ENCODE measurements around the gene TNFRSF18.

Gene TNFRSF18

DNA sequence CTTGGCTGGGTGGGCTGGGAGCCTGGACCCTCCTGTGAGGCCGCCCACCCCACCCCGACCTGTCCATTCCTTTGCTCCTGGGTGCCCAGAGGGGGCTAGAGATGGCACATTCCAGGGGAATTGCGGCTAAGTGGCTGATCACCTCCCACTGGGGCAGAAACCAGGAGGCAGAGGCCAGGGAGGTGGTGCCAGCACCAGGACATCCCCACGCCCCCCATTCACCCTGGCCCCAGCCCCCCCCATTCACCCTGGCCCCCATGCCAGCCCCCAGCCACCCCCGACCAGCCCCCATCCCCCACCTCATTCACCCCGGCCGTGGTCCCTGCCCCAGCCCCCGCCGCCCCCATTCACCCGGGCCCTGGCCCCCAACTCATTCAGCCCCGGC lies 33.9 kb upstream of the TNFRSF18 start:
- no peak for DNase-seq (ENCODE audit: low read depth)

DNA sequence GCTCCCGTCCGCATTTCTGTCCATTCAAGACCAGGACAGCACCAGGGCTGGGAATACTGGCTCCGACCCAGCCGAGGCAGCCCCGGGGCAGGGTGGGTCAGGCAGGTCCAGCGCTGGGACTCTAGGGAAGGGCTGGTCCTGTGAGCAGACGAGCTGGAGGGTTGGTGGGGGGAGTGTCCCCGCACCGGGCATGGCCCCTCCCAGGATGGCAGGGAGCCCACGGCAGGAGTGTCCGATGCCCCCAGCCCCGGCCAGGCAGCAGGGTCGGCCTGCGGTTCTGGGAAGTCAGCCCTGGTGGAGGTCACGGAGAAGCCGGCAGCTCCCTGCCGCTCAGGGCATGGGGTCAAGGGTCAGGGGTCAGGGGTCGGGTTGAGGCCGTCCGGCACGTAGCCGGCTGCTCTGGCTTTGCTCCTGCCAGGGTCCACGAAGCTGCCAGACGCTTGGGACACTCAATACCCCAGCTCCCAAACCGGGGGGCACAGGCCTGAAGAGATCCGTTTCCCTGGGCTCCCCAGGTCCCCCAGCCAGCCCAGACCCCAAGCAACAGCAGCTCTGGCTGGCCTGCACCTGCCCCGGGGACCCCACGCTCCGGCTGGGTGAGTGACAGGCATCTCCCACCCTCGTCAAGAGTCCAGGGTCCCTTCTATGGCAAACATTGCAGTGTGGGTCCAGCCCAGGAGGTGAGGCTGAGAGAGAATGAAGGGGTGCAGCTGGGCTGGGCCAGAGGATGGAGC lies 33.4 kb upstream of the TNFRSF18 start:
- no peak for DNase-seq (ENCODE audit: low read depth)

DNA sequence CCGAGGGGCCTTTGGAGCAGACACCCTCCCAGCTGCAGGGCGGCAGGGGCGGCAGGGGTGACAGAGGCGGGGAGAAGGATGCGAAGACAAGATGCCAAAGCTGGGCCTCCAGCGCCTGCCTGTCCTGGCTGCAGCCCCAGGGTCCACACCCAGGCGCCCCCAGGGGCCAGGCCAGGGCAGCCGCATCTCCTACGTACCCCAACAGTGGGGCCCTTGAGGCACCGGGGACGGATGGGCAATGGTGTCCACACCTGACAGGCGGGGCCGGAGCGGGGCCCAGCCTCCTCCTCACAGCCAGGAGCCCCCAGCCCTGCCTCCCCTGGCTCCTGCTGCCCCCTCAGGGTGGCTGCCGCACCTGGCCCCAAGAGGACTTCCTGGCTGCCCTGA lies 32.8 kb upstream of the TNFRSF18 start:
- no peak for DNase-seq (ENCODE audit: low read depth)

DNA sequence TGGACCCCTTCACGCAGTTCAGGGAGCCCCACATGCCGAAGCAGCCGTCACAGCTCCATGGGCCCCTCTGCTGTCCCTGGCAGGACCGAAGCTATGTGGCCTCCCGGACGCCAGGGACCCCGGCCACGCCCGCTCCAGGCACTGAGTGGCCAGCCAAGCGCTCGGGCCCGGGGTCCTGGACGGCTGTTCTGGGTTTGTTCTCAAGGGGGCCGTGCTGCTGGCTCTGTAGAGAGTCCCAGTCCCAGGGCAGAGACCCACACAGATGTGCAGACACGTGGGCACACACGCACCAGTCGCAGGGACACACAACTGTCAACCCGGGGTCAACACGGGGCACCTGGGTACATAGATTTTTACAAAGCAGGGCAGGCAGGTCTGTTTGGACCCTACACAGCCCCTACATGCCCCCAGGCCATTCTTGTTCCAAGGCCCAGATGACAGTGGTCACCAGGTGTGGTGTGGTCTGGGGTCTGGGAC lies 32.3 kb upstream of the TNFRSF18 start:
- no peak for DNase-seq (ENCODE audit: low read depth)

DNA sequence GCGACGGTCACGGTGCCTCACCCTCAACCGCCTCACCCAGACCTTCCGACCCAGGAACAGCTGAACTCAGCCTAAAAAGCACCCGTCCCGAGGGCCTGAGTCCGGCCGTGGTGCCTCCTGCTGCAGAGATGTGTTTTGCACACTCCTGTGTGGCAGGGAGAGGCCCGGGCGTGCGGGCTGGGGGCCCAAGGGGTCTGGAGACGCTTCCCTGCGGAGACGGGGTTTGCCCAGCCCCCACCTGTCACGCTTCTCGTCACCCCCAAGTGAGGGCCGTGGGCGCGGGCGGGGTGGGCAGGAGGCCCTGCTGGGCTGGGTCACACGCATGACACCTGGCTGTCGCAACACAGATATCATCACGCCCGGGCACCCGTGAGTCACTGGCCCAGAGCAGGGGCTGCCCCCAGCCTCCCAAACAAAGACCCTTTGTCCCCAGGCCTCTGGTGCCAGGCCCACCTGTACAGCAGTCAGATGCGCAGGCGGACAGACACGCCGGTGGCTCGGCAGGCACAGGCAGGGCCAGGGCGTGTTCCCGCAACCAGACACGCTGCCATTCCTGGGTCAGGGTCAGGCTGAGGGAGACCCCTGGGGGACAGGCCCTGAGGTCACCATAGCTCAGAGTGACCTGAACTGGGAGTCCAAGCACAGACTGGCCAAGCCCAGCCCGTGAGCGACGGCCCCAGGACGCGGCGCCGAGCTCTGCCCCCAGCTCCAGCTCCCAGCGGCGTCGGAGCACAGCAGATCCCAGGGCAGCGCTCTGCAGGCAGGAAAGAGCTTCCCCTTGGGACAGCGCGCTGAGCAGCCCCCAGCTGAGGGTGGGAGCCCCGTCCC lies 31.7 kb upstream of the TNFRSF18 start:
- DNase-seq (ENCODE audit: low read depth) = no peak

DNA sequence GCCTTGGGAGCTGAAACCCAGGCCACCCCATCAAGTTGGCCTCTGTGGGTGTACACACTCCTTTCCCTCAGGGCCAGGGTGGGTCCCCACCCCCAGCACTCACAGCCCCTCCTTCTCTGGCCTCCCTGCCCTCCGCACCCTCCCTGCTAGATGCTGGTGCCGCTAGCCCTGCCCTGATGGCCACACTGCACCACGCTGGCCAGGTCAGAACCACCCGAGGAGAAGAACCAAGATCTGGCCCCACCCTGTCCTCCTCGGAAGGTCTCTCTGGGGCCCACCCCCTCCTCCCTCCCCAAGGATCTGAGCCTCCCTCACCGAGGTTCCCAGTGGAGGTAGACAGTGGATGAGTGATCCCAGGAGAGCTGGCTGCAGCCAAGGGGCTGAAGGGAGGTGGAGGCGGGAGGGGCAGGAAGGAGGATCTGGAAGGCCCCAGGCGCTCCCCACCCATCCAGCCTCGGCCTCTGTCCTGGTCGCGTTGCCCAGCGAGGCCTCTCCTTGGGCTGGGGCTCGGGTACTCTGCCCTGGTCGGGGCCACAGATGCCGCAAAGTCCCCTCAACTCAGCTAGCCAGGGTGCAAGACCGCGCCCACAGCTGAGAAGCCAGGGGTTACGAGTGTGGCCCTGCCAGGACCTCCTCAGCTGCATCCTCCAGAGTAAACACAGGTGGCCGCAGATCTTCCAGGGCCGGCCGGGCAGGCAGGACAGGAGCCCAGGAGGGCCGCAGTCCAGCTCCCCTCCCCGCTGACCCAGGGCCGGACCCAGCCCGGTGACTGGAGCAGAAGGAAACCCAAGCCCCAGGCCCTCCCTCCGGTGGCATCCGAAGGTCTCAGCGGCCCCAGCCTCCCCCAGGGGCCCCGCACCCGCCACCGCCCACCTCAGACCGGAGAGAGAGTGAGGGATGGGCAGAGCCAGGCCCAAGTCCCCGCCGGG lies 30.8 kb upstream of the TNFRSF18 start:
- DNase-seq (ENCODE audit: low read depth) = no peak

DNA sequence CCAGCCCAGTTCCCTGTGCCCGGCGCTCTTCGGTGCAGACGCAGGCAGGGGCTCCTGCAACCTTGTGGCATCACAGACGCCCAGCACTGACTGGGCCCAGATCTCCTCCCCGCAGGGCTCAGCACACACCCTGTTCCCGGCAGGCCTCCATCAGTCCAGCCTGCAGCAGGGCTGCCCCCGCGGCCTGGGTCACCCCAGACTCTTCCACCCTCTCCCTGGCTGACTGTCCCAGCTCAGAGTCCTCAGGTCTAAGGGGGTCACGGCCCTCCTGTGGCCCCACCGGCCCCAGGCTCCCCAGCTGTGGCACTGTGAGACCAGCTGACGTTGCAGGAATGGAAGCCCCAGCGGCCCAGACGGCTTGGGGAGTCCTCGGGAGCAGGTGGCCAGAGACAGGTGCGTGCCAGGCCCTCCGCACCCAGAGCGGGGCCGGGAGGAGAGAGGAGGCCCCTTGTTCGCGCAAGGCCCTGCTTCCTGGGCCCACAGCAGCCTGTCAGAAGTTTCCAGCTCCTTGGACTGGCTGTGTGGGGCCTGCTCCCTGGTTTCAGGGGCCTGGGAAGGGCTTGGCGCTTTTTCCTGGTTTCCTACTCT lies 29.9 kb upstream of the TNFRSF18 start:
- DNase-seq (ENCODE audit: low read depth) = no peak

DNA sequence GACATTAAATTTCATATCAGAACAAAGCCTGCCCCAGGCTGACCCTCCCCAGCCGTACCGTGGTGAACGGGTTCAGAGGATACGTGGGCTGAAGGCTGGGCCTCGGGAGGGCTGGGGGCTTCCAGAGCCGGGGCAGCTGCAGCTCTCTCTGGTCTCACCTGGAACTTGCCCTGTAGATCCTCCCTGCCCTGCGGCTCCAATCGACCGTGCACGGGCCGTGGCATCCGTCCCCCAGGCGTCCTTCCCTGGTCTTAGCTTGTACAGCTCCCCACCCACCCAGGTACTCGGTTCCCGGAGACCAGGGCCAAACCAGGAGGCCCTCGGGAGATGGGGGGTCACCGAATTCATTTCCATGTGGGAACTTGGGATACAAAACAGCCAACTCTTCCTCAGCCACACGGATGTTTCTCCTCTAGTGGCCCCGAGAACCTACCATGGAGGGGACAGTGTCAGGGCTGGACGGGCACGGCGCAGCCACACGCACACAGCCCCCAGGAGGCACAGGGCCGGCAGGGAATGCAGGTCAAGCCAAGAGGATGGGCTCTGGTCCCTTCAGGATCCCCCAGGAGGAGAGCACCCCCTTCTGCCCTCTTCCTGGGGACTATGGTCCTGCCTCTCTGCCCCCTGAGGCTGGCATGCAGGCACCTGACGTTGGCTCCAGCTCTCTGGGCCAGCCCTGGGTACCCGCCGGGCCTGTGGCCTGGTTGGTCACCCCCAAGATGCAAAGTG lies 28.8 kb upstream of the TNFRSF18 start:
- no peak for DNase-seq (ENCODE audit: low read depth)

DNA sequence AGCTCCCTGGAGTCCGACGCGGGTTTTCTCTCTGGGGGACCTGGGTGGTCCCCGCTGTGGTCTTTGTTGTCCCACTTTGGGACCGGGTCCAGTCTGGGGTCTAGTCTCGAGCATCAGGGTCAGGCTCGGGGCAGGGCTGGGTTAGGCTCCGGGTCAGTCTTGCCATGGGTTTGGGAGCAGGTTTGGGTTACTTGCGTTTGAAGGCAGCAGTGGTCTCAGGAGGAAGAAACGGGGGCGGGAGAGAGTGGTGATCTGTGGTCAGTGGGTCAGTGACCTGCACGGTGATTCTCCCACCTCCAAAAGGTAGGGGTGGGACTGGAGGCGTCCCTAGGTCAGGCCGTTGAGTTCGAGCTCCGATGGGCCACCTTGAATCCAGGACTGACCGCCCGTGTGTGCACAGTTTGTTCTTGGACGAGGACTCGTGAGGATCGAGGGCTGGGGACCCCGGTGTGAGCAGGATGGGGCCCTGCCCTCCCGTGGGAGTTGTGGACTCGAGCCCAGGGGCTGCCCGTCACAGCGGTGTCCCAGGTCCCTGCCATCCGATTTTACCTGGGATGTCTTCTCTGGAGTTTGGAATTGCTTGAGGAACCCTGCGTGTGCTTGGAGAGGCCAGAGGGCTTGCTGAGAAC lies 27.9 kb upstream of the TNFRSF18 start:
- no peak for DNase-seq (ENCODE audit: low read depth)

DNA sequence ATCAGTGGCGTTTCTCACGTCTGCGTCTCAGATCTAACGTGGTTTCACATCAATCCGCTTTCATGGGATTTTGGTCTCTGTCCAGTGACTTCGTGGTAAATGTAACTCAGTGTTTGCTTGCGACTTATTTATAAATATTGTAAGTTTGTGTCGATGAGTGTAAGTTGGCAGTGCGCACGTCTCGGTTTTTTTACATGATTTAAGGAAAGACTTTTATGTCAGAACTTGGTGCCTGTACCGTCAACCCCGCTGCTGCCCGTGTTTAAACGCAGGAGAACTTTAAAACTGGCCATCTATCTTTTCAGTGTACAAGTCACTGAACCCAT lies 27.1 kb upstream of the TNFRSF18 start:
- no peak for DNase-seq (ENCODE audit: low read depth)

DNA sequence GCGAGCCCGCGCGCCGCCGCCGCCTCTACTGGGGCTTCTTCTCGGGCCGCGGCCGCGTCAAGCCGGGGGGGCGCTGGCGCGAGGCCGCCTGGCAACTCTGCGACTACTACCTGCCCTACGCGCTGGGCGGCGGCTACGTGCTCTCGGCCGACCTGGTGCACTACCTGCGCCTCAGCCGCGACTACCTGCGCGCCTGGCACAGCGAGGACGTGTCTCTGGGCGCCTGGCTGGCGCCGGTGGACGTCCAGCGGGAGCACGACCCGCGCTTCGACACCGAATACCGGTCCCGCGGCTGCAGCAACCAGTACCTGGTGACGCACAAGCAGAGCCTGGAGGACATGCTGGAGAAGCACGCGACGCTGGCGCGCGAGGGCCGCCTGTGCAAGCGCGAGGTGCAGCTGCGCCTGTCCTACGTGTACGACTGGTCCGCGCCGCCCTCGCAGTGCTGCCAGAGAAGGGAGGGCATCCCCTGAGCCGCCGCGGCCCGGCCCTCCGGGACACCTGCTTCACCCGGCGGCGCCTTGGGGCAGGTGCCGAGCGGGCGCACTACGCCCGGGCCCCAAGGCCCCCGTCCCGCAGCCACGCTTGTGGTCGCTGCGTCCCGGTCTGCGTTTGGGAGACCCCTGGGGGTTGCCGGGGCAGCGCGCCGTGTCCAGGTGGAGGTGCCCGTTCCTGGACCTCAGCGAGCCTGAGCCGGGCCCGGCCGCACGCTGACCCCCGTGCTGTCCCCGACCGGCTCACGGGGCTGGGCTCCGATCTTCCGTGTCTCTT lies 26.6 kb upstream of the TNFRSF18 start:
- no peak for DNase-seq (ENCODE audit: low read depth)

DNA sequence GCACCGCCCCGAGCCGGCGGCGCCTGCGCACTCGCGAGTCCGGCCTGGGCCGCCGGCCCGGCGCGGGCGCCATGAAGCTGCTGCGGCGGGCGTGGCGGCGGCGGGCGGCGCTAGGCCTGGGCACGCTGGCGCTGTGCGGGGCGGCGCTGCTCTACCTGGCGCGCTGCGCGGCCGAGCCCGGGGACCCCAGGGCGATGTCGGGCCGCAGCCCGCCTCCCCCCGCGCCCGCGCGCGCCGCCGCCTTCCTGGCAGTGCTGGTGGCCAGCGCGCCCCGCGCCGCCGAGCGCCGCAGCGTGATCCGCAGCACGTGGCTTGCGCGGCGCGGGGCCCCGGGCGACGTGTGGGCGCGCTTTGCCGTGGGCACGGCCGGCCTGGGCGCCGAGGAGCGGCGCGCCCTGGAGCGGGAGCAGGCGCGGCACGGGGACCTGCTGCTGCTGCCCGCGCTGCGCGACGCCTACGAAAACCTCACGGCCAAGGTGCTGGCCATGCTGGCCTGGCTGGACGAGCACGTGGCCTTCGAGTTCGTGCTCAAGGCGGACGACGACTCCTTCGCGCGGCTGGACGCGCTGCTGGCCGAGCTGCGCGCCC lies 25.9 kb upstream of the TNFRSF18 start, which contains the start of gene B3GALT6:
Gene B3GALT6 (plus strand): TSS at position 30 of the 588 bp plus-strand sequence. CDS start 42 bp downstream, at position 72.
- DNase-seq (ENCODE audit: low read depth) = no peak

DNA sequence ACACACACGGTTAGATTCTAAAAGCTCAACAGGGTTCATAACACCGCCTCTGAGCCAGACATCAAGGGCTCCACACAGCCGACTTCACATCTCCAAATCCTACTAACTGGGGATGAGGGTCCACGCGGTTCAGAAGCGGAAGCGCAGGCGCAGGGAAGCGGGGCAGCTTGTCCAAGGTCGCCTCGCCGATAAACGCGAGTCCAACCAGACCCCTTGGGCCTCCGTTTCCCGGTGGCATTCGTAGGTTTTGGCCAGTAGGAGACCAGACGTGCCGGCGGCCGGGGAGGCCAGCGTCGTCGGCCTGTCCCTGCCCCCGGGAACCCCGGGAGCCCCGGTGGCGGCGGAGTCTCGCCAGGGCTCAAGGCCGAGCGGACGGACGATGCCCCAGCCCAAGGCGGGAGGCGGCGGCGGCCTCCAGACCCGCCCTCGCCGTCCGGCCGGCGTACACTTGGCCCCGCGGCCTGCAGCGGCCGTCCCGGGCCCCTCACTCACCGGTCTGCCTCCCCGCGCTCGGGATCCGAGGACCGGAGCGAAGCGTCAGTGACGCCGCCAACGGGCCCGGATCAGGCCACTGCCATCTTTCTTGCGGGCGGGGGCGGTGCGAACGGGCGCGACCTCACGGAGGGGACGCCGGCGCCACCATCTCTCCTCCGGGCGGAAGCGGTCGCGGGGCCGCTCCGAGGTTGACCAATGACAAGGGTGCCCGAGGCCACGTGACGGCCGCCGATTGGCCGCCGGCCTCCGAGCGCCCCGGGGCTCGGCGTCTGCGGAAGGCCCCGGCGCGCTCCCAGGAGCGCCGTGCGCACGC lies 25.2 kb upstream of the TNFRSF18 start, which contains the start of gene SDF4:
Gene SDF4 (minus strand): TSS at position 602 of the 808 bp plus-strand sequence. CDS start 3,229 bp downstream, outside the sequence.
- DNase-seq (ENCODE audit: low read depth) = peak; percentile 95

DNA sequence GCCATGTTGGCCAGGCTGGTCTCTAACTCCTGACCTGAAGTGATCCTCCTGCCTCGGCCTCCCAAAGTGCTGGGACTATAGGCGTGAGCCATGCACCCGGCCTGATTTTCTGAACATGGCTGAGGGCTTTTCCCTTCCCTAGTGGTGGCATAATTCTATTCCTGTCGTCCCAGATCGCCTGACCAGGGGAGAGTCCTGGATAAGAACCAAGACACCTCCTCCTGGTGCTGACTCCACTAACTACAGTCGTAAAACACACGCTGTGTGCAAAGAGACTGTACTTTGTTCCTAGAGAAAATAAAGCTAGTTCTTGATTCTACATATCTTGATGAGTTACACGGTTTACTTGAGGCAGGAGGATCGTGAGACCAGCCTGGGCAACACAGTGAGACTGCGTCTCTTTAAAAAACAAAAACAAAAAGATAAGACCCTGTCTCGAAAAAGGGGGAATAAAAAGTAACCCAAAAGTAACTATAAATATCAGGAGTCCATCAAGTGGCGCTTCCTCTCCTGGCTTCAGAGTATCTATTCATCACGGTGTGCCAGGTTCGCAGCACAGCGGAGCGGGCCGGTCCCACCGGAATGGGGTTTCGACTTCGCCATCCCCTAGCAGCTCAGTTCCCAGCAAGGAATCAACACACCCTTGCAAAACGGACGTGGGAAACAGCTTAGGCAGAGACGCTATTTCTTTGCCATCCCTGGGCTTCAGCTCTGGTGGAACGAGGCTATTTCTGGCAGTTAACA lies 24.4 kb upstream of the TNFRSF18 start:
- DNase-seq (ENCODE audit: low read depth) = no peak

DNA sequence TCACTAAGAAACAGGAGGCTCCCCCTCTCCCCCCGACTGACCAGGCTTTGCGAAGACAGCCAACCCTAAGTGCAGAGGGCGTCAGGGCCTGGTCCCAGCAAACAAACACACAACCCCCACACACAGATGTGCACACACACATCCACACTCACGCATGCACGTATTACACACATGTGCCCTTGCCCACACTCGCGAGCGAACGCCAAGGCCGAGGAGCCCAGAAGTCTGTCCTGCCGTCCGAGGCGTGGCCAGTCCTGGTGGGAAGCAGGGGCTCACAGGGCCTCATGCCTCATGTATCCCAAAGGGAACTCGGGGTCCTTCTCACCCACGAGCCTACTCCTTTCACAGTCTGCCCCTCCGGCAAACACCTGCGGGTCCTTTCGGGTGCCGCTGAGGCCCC lies 23.4 kb upstream of the TNFRSF18 start:
- no peak for DNase-seq (ENCODE audit: low read depth)

DNA sequence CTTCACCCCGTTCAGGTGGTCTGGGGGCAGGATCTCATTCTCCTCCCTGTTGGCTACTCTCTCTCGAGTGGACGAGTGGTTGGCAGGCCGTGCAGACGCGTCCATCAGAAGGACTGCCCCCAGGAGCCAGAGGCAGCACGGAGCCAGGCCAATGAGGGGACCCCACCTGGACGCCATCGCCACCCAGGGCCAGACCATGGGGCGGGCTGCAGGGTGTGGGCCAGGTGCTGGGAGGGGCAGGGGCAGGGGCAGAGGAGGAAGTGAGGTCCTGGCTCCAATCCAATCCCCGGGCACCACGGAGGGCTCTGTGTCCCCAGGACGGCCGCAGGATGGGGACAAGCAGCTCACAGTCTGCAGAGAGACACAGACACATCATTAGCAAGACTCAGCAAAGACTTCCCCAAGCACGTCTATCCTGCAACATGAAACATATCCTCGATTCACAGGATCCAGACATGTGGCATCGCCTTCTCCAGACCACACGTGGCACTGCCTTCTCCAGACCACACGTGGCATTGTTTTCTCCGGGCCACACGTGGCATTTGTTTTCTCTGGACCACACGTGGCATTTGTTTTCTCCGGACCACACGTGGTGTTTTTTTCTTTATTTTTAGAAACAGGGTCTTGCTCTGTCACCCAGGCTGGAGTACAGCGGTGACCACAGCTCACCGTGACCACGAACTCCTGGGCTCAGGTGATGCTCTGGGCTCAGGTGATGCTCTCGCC lies 22.4 kb upstream of the TNFRSF18 start:
- DNase-seq (ENCODE audit: low read depth) = no peak

DNA sequence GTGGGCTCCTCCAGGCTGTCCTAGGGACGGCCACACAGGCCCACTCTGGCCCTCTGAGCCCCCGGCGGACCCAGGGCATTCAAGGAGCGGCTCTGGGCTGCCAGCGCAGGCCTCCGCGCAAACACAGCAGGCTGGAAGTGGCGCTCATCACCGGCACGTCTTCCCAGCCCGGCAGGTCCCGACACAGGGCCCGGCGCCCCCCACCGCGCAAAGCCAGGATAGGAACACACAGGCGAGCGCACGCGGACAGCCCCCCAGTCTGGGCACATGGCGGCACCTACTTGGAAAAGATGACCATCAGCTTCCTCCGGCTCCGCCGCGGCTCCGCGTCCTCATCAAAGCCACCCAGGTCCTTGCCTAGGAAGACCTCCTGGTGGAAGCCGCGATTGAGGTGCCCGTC lies 21.8 kb upstream of the TNFRSF18 start:
- no peak for DNase-seq (ENCODE audit: low read depth)

All from activated T-helper 9 cell treated with anti-CD3 and anti-CD28 coated beads, Interleukin-2, amount 50 U/mL, for 16 hours (primary cell).